Right cardiac atrium (tissue), 5 donors: Measurements from ENCODE around the gene RIN2. TPM values are rescaled to one million over a fixed set of nuclear protein-coding genes. Genes with fewer than 3 reads are reported as not detected.

ENCODE experiments used
- ATAC-seq, 2 donors: fragments of 200-7000 bp; cut with Tn5 transposase; one replicate each; pipeline versions ENCODE4 v1.8.0 to v1.9.1; 2020; ENCODE audit warnings: moderate library complexity in 2 of 2, mild to moderate bottlenecking in 1 of 2
- DNase-seq, 3 donors: peaks; one replicate each; pipeline ENCODE4 v3.0.0-alpha.2; 2020
- H3K27ac ChIP-seq: one replicate; pipeline ENCODE4 v1.5.1; 2013; ENCODE audit warnings: mild to moderate bottlenecking, low read length, control low read depth, moderate library complexity
- H3K27me3 ChIP-seq: one replicate; pipeline ENCODE4 v1.6.1; 2013; ENCODE audit not compliant: control insufficient read depth, insufficient read depth
- H3K4me1 ChIP-seq: one replicate; pipeline ENCODE4 v1.6.1; 2013; ENCODE audit warnings: low read length; ENCODE audit not compliant: control insufficient read depth, insufficient read depth
- H3K4me3 ChIP-seq: one replicate; pipeline ENCODE4 v1.5.1; 2013; ENCODE audit warnings: low read length, control low read depth
- H3K9me3 ChIP-seq: one replicate; pipeline ENCODE4 v1.6.1; 2013; ENCODE audit warnings: low read length; ENCODE audit not compliant: control insufficient read depth
- WGBS: extraction: QIAGEN DNeasy Blood & Tissue Kit; methylation state at CpG from one replicate; pipeline ENCODE4 v1.1.7; 2013; 5-methylcytosine and 5-hydroxymethylcytosine counted together
- intact Hi-C, 4 donors: fragments of 100-400 bp; cut with DNase I; formaldehyde crosslinking; loops; one replicate each; pipeline versions ENCODE4 v1.11.0 to v1.14.0; 2022 to 2023
- polyA plus RNA-seq: library from polyadenylated mRNA; stranded (reverse); fragments of 200-250 nt; gene quantifications from one replicate; pipeline ENCODE4 v1.2.3, GENCODE V29; 2013
- total RNA-seq, 4 donors: library from RNA; stranded (reverse); fragmentation: NEBNext Ultra II Directional; extraction: Animal tissue kit (Norgen Biotek cat#: 25700); gene quantifications; one replicate each; pipeline ENCODE4 v1.2.1, GENCODE V29; 2021
- donor health status: healthy with polysubstance abuse.
- donor health status: DM: no; HTN: yes; CAD: no.
- donor health status: DM: no; HTN: no; CAD: no.
- donor health status: DM: no; HTN: yes; CAD: no; lungs with severe emphysema.
- donor health status: DM: yes; HTN: yes; CAD: no.

RIN2 gene
- total and polyA plus RNA-seq, 5 donors = 16.8 to 70.9 (median 59.6) TPM

- Histone ChIP-seq H3K4me1 (peaks cover 6% of the 10 kb centered on the region), H3K27me3 (no peaks in the 10 kb centered on the region), H3K4me3 (no peak overlapping the region), H3K27ac (no peak overlapping the region), H3K9me3 (no peaks in the 10 kb centered on the region)
- WGBS = 95% methylated on average over 4 of the region's 4 CpGs
- DNase-seq (no peak), ATAC-seq (no peak)
- intact Hi-C loops = no loop called here
Measured at GRCh38 chr20:19765913-19766312, 7.9 kb downstream of the RIN2 start.

GRCh38 chr20:19767070-19767469 lies 9.0 kb downstream of the RIN2 start:
- DNase-seq (no peak), ATAC-seq (no peak)
- 88% methylated on average over 4 of the region's 4 CpGs for WGBS
- H3K9me3 ChIP-seq = no peaks in the 10 kb centered on the region
- H3K4me1 ChIP-seq = peaks cover 5% of the 10 kb centered on the region
- no peak overlapping the region for H3K27ac ChIP-seq
- intact Hi-C loops = no loop called here
- no peaks in the 10 kb centered on the region for H3K27me3 ChIP-seq
- no peak overlapping the region for H3K4me3 ChIP-seq

- Histone ChIP-seq H3K4me3 (no peak overlapping the region), H3K27me3 (no peaks in the 10 kb centered on the region), H3K4me1 (peaks cover 10% of the 10 kb centered on the region), H3K9me3 (no peaks in the 10 kb centered on the region), H3K27ac (no peak overlapping the region)
- intact Hi-C loops = no loop called here
- no peak for ATAC-seq
- no peak for DNase-seq
- 93% methylated on average over 7 of the region's 7 CpGs for WGBS
Measured at GRCh38 chr20:19768325-19768842, 10.3 kb downstream of the RIN2 start.

GRCh38 chr20:19769507-19769906 lies 11.4 kb downstream of the RIN2 start:
- ATAC-seq = no peak
- H3K27ac ChIP-seq = no peak overlapping the region
- intact Hi-C loops = no loop called here
- H3K4me3 ChIP-seq = no peak overlapping the region
- WGBS = 82% methylated on average over 2 of the region's 2 CpGs
- H3K4me1 ChIP-seq = peaks cover 14% of the 10 kb centered on the region
- H3K9me3 ChIP-seq = no peaks in the 10 kb centered on the region
- H3K27me3 ChIP-seq = no peaks in the 10 kb centered on the region
- no peak for DNase-seq

- Histone ChIP-seq H3K27me3 (no peaks in the 10 kb centered on the region), H3K4me1 (peaks cover 19% of the 10 kb centered on the region), H3K4me3 (no peak overlapping the region), H3K9me3 (no peaks in the 10 kb centered on the region), H3K27ac (no peak overlapping the region)
- WGBS = 74% methylated on average over 6 of the region's 6 CpGs
- ATAC-seq = no peak
- no peak for DNase-seq
- intact Hi-C loops = no loop called here
Measured at GRCh38 chr20:19770375-19770774, 12.3 kb downstream of the RIN2 start.

GRCh38 chr20:19771031-19771430 lies 13.0 kb downstream of the RIN2 start:
- Histone ChIP-seq H3K4me1 (peaks cover 21% of the 10 kb centered on the region), H3K9me3 (no peaks in the 10 kb centered on the region), H3K4me3 (no peak overlapping the region), H3K27me3 (no peaks in the 10 kb centered on the region), H3K27ac (no peak overlapping the region)
- 98% methylated on average over 2 of the region's 2 CpGs for WGBS
- no peak for ATAC-seq
- intact Hi-C loops = no loop called here
- no peak for DNase-seq

GRCh38 chr20:19773471-19773870 lies 15.4 kb downstream of the RIN2 start:
- 91% methylated on average over 4 of the region's 4 CpGs for WGBS
- ATAC-seq = no peak

GRCh38 chr20:19774135-19774933 lies 16.3 kb downstream of the RIN2 start:
- ATAC-seq (peak; percentile 14 to 63), DNase-seq (no peak)
- 81% methylated on average over 4 of the region's 4 CpGs for WGBS
- peaks cover 25% of the 10 kb centered on the region for H3K4me1 ChIP-seq
- intact Hi-C loops = no loop called here
- H3K4me3 ChIP-seq = no peak overlapping the region
- no peak overlapping the region for H3K27ac ChIP-seq
- H3K9me3 ChIP-seq = no peaks in the 10 kb centered on the region
- H3K27me3 ChIP-seq = no peaks in the 10 kb centered on the region

More at GRCh38 chr20:19773471-19773870, 15.4 kb downstream of the RIN2 start:
- H3K27me3 ChIP-seq = no peaks in the 10 kb centered on the region
- H3K27ac ChIP-seq = peak overlapping the region; percentile 38
- H3K4me3 ChIP-seq = no peak overlapping the region
- no peak for DNase-seq
- peaks cover 24% of the 10 kb centered on the region for H3K4me1 ChIP-seq
- H3K9me3 ChIP-seq = no peaks in the 10 kb centered on the region
- intact Hi-C loops = no loop called here

GRCh38 chr20:19775353-19776253 lies 17.5 kb downstream of the RIN2 start:
- no peak overlapping the region for H3K27ac ChIP-seq
- H3K9me3 ChIP-seq = no peaks in the 10 kb centered on the region
- no peaks in the 10 kb centered on the region for H3K27me3 ChIP-seq
- intact Hi-C loops = no loop called here
- WGBS = 77% methylated on average over 7 of the region's 7 CpGs
- H3K4me3 ChIP-seq = no peak overlapping the region
- ATAC-seq (peak; percentile 33 to 47), DNase-seq (peak in 1 of 3 donors; percentile 43)
- peaks cover 27% of the 10 kb centered on the region for H3K4me1 ChIP-seq

- Histone ChIP-seq H3K27me3 (no peaks in the 10 kb centered on the region), H3K9me3 (no peaks in the 10 kb centered on the region), H3K4me1 (peaks cover 27% of the 10 kb centered on the region), H3K27ac (peak overlapping the region; percentile 15), H3K4me3 (no peak overlapping the region)
- 41% methylated on average over 6 of the region's 6 CpGs for WGBS
- intact Hi-C loops = no loop called here
- ATAC-seq (no peak), DNase-seq (no peak)
Measured at GRCh38 chr20:19777315-19777714, 19.3 kb downstream of the RIN2 start.

GRCh38 chr20:19777981-19778380 lies 19.9 kb downstream of the RIN2 start:
- H3K27me3 ChIP-seq = no peaks in the 10 kb centered on the region
- no peak overlapping the region for H3K27ac ChIP-seq
- DNase-seq (no peak), ATAC-seq (no peak)
- H3K4me1 ChIP-seq = peaks cover 25% of the 10 kb centered on the region
- intact Hi-C loops = no loop called here
- H3K9me3 ChIP-seq = no peaks in the 10 kb centered on the region
- no peak overlapping the region for H3K4me3 ChIP-seq
- WGBS = 78% methylated on average over 3 of the region's 3 CpGs
